HG03571 (cell line): ENCODE results near the gene MLPH.
"Not testable (repeated sequence)": the region's sequence is repeated elsewhere in the genome, so short reads cannot be mapped to it uniquely, and the experiment has no call there.

ENCODE experiments used
- ATAC-seq: cut with Tn5 transposase; IDR thresholded peaks from one replicate; pipeline ENCODE4 v1.9.1; 2021; ENCODE audit not compliant: unreplicated experiment

MLPH gene

DNA sequence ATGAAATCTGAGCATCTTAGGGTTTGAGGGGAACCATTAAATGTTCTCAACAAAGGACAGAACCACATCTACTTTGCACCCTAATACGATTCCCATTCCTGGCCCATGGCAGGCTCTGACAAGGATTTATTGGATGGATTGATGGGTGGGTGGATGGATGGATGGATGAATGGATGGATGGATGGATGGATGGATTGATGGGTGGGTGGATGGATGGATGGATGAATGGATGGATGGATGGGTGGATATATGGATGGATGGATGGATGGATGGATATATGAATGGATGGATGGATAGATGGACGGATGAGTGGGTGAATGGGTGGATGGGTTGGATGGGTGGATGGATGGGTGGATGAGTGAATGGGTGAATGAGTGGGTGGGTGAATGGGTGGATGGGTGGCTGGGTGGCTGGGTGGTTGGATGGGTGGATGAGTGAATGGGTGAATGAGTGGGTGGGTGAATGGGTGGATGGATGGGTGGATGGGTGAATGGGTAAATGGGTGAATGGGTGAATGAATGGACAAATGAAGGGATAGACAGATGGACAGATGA, 29.6 kb upstream of the MLPH start:
- no peak for ATAC-seq

DNA sequence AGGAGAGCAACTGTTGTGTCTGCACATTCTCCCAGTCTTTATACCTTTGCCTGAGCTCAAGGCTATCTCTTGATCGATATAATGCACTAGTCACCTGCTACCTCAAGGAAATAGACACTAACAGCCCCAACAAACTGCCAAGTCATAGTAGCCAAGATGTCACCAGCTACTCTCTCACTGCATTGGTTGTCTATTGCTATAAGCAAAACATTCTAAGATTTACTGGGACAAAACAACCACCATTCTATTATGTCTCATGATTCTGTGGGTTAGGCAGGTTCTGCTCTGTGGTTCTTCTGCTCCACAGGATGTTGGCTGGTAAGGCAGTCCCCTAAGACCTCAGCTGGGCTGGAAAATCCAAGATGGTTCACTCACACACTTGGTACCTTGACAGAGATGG, 28.5 kb upstream of the MLPH start:
- ATAC-seq = no peak

DNA sequence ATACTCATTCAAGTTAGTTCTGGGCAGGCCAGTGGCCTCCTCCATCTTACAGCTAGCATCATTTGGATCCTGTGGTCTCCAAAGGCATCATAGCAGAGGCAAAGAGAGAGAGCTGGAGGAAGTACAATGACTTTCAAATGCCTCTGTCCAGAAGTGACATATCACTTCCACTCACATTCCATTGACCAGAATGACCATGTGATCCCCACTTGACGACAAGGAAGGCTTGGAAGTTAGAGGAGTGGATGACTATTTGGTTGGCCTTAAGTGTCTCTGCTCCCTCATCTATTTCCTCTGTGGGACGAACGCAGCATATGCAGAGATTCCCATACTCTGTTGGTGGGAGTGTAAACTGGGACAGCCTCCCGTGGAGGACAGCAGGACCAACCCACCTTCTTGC, 27.8 kb upstream of the MLPH start:
- ATAC-seq = no peak

DNA sequence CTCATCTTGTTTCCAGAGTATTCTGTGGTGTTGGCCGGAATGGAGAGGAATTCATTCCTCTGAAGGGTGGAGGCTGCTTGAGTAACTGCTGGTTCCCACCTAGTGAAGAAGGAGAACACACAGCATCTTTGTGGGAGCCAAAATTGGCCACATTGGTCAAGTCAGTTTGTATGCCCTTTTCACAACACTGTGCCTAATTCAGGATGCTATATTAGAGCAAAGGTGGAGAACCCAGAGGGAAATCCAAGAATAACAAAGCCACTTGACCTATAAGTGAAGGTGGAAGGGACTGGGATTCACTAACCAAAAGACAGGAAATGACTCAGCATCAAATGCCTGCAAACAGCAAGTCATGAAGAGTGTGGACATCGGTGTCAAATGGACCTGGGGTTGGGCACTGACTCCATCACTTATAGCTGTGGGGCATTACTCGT, 27.3 kb upstream of the MLPH start:
- no peak for ATAC-seq

DNA sequence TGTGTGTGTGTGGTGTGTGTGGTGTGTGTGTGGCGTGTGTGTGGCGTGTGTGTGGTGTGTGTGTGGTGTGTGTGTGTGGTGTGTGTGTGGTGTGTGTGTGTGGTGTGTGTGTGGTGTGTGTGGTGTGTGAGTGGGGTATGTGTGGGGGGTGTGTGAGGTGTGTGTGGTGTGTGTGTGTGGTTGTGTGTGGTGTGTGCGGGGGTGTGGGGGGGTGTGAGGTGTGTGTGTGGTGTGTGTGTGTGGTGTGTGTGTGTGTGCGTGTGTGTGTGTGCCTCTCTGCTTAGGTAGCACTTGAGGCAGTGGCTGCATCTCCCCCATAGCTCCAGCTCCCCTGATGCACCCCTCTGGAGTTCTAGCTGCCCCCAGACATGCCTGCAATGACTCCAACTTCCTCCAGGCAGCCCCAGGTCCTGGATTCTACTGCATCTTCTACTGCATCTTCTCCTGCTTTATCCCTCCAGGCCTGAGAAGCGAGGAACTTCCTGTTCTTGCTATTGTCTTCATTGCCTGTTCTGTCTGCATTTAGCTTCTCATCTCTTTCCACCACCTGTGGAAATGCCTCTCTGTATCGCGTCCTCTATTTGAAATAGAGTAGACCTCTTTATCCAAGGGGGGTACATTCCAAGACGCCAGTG, 22.2 kb upstream of the MLPH start:
- ATAC-seq = no peak

DNA sequence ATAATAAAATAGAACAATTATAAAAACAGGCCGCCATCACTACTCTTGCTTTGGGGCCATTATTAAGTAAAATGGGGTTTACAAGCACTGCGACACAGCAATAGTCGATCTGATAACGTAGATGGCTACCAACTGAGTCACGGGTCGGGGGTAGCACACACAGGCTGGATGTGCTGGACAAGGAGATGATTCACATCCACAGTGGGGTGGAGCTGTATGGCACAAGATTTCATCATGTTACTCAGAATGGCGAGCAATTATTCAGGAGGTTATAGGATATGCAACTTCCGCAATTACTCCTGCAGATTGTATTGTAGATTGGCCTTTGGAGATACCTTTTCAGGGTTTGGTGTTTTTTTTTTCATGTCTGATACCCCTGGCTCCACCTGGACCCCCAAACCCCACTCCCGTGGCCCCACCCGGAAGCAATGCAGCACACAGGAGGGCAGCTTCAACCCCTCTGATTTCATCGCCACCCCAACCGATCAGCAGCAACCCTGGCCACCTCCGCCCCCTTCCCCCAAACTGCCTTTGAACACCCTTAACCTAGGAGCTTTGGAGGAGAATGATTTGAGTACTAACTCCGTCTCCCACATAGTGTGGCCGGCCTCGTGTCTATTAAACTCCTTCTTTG, 21.4 kb upstream of the MLPH start:
- no peak for ATAC-seq

DNA sequence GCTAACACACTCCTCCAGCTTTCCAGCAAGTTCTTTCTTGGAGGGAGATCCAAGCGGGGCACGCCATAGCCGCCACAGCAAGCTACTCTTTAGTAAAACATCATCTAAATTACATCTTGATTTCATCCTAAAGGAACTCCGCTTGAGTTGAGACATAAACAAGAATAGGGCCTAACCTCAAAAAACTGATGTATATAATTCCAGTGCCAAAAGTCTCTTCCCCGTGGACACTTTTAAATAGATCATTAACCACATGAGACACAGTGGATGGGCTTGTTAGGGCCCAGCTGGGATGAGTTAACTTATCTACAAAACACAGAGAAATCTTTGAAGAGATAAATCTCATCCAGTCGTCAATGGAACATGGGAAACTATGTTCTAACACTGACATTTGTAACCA, 20.8 kb upstream of the MLPH start:
- ATAC-seq = no peak

DNA sequence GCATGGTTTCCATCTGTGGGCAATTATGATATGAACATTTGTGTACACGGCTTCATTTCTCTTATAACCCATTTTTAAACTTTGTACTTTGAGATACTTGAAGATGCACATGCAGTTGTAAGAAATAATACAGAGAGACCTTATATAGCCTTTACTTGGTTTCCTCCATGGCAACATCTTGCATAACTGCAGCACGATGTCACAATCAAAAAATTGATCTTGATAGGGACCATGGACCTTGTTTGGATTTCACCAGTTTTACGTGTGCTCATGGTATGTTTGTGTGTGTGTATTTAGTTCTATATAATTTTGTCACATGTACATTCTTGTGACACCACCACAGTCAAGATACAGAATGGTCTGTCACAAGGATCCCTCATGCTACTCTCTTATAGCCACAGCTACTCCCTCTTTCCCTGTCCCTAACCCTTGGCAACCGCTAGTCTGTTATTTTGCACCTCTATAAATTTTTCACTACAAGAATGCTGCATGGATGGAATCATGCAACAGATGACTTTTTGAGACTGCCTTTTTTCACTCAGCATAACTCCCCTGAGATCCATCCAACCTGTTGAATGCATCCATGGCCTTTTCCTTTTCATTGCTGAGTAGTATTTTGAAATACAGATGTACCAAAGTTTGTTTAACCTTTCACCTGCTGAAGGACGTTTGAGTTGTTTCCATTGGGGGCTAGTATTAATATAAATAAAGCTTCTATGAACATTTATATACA, 19.4 kb upstream of the MLPH start:
- ATAC-seq = no peak

DNA sequence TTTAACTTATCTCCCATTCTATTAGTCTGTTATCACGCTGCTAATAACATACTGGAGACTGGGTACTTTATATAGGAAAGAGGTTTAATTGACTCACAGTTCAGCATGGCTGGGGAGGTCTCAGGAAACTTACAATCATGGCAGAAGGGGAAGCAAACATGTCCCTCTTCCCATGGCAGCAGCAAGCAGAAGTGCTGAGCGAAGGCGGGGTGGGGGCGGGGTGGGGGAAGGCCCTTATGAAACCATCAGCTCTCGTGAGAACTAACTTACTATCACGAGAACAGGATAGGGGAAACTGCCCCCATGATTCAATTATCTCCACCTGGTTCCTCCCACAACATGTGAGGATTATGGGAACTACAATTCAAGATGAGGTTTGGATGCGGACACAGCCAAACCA, 17.6 kb upstream of the MLPH start:
- ATAC-seq = not testable (repeated sequence)

DNA sequence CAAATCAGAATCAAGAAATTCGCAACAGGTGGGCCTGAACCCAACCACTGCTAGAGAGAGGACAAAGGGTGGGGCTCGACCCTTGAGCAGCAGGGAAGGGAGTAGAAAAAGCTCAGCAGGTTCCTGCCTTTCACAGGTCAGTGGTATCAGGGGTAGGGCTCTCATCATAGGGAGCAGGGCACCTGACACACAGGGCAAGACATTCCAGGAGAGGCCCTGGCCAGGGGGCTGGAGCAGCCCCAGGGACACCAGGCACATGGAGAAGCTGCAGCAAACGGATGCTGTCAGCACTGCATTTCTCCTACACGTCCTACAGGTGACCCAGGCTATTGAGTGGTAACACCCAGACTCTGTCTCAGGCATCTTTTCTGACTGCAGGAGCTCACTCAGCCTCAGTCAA, 17.2 kb upstream of the MLPH start:
- ATAC-seq = no peak

DNA sequence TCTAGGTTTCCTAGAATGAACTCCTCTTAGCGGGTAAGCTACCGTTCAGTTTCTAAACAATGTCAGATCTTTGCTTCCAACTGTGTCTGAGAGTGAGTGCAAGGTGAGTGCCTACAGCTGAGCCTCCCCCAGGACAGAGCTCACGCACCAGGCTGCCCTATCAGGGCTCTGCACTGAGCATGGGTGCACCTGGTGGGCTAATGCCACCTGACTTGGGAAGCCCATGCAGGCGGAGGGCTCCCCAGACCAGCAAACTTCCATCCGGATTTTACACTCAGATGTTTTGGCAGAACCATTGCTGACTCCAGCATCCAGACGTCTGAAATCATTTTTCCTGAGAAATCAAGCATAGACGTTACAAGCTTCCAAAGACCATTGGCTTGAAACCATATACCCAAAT, 16.1 kb upstream of the MLPH start:
- ATAC-seq = no peak

DNA sequence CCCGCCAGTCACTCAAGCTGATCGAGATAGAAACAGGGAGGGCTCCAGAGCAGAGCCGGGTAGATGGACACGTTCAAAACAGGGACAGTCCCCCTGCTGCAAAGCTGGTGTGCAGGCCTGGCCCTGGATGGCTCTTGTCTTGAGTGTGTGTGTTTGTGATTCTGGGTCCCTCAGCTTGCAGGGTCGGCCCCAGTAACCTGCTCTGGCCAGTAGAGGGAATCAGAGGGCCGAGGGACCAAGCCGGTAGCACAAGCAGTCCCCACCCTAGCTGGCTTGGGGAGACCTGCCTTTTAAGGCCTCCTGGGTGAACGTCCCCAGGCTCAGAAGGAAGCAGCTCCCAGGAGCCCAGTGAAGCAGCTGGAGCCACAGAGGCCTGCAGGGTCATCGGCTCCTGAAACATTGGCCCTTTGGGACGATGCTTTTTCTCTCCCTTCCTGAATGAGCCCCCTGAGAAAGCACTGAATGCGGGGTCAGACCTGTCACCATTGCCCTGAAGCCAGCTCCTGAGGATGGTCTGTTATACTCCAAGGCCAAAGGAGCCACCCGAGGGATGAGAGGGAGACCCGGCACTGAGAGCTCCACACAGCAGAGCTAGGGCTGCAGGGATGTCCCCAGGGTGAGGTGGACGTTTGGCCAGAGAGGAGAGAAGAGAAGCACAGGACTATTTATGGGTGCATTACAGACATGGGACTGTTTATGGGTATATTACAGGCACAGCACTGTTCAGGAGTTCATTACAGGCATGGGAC, 15.4 kb upstream of the MLPH start:
- no peak for ATAC-seq

DNA sequence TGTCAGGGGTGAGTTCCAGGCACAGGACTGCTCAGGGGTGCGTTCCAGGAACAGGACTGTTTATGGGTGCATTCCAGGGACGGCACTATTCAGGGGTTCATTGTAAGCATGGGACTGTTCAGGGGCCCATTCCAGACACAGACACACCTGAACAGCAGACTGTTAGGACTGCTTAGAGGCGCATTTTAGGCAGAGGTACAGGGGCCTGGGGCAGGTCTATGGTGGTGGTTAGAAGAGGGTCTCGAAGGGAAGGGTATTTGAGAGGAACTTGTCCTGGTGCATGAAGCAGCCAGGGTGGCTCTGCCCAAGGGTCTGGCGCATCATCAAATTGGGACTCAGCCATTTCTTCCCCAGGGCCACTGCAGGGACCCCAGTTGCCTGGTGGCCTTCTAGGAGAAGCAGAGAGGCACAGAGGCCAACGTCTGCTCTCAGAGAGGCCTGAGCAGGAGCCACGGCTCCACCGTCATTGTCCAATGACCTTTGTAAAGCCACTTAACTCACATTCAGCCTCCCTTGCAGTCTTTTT, 14.8 kb upstream of the MLPH start:
- no peak for ATAC-seq

DNA sequence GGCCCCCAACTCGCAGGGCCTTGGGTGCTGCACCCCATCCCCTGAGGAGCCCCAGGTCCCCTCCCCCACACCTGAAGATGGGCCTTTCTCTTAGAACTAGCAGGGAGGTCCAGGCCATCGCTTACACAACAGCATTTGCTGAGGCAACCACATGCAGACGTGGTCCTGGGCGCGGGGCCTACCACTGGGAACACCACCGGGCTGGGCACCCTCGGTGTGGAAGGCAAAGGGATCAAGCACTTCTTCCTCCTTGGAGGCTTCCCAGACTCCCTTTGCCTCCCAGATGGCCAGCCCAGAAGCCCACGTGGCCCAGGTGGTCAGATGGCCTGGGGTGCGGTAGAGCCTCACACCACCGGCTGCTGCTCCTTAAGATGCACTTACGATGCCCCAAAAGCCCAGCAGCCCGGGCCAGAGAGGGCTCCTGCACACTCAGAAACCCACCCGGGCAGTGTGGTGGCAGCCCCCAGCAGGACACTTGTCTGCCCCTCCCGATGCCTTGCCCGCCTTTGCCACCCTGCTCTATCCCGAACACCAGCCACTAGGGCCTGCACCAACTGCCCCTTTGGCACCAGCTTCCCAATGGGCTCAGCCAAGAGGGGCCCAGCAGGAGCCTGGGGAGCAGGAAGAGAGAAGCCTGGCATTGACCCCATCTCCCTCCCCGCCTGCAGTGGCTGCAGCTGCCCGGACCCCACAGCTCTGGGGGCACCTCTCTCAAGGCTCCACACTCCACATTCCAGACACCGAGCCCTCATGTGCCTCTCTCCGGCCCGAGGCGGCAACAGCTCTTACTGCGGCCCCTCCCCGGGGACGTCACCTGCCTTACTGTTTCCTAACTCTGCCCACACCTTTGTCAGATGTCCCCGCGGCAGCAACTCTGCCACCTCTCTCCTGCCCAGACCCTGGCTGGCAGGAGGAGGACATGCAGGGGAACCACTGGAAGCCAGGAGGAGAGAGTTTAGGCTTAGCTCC, 13.9 kb upstream of the MLPH start:
- no peak for ATAC-seq

DNA sequence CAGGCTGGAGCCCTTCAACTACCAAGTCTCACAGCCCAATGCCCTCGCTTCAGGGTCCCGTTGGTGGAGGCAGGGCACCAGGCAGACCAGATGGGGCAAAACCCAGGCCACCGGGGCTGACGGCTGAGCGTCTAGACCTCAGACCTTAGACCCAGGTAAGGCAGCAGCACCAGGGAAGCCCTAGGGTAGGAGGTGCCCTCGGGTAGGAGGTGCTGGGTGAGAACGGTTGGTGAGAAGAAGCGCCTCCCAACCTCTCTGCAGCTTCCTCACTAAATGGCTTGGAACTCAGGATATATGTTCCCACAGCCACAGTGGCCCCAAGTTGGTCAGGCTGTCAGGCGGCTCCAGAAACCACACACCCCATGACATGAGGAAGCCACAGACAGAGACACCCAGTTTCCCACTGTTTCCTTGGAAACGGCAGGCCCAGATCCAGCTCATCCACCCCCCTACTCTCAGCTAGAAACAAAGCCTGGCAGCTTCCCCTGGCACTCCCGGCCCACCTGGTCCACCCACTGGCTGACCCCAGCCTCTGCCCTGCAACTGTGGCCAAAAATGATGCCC, 13.1 kb upstream of the MLPH start:
- no peak for ATAC-seq

DNA sequence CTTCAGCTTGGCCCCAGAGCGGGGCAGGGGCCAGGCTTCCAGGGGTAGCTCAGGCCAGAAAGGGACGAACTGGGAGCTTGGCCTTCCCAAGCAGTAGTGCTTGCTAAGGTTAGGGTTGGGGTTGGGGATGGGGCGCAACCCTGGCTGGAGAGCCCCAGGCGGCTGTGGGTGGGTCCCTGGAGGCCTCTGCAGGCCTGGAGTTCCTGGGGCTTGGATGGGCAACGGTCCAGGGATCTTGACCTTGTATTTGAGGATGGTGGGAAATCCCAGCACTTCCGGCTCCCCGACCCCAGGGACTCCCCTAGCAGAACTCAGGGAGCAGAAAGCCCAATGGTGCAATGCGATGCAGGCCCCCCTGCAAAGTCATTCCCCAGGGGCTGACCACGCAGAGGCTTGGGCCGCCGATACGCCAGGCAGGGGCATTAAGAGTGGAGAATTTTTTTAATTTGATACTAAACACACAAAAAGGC, 12.6 kb upstream of the MLPH start:
- ATAC-seq = no peak

DNA sequence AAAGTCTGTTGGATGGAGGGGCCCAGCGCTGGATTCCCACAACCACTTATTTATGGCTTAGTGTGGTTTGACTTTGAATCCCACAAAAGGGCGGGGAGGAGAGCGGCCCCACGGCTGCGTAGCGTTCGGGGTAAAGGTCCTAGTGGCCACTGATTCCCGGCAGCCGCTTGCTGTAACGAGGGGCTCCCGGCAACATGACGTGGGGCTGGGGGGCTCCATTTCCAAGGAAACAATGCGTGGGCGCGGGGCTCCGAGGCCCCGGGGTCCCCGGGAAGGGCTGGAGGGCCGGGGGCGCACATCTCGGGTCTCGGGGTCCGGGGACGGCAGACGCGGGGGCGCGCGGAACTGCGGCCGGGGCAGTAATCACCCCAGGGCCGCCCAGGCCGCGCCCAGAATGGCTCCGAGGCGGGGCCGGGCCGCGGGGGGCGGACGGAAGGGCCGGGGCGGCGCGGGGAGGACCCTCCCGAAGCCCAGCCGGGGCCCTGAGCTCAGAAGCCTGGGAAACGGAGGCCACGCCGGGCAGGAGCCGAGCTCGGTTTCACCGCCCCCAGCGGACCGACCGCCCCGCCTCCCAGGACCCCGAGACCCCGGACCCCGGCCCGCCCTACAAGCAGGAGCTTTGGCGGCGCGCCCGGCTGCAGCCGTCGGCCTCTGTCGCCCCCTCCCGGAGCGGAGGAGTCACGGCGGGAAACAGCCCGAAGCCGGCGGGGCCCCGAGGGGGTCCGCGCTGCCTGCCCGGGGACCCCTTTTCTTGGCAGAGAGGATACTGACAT, 11.9 kb upstream of the MLPH start:
- ATAC-seq = peak; percentile 88

DNA sequence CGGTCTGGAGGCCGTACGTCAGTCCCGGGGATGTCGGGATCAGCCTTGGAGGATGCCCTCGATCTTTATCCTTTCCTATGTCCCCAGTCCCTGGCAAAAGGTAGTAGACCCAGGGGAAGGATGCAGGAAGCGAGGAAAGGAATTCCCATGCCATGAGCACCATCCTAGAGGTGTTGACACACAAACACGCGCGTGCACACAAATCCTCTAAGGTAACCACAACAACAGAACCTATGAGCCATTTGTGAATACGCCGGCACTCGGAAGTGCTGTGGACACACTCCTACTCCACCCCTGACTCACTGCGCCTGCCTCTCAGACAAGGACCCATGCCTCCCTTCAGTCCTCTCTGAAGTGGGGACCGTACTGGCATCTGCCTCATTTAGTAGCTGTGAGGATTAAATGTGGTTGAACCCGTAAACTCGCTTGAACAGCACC, 11.3 kb upstream of the MLPH start:
- ATAC-seq = peak; percentile 6

DNA sequence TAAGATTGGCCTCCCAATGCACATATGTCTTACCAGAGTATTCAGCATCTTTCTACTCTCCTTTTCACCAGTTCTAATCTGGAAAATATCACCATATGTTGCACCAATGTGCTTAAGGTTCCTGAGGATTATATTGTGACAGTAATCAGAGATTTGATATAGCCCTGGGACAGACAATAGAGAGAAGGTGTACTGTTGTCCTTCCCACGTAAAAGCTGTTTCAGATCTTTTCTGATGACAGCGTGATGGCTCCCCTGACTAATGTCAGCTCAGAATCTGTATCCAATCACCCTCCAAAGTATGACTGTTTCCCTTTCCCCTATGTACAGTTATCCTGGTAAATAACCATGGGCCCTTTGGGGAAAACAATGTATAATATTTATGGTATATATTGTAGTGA, 9.0 kb upstream of the MLPH start:
- no peak for ATAC-seq
